Forelimb muscle (tissue), 1 donor: ENCODE data around the gene NRL. TPM values are rescaled to one million over a fixed set of nuclear protein-coding genes. Genes with fewer than 3 reads are reported as not detected.

Experiments used
- DNase-seq: peaks from one replicate; pipeline ENCODE4 v3.0.0-alpha.2; 2013; ENCODE audit warnings: low read depth
- polyA plus RNA-seq: library from polyadenylated mRNA; unstranded; fragments of 120-200 nt; gene quantifications from one replicate; pipeline ENCODE4 v1.2.1, GENCODE V29; 2013; ENCODE audit not compliant: insufficient read length

Gene NRL
- polyA plus RNA-seq, 1 donor, result 1.8 TPM

- no peak for DNase-seq
Measured at GRCh38 chr14:24066496-24067132, 48.1 kb downstream of the NRL start.

- no peak for DNase-seq
Measured at GRCh38 chr14:24065408-24065807, 49.3 kb downstream of the NRL start.

DNA sequence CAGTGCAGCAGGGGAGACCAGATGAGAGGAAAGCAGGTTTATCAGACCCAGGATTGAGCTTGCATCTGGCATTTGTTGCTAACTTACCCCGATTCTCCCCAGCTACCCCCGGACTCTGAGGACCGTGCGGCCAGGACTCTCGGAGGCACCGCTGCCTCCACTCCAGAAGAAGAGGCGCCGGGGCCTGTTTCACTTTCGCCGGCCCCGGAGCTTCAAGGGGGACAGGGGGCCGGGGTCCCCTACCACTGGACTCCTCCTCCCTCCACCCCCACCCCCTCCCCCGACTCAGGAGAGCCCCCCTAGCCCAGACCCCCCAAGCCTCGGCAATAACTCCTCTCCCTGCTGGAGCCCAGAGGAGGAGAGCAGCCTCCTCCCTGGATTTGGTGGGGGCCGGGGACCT lies 49.9 kb downstream of the NRL start:
- DNase-seq, result no peak

DNA sequence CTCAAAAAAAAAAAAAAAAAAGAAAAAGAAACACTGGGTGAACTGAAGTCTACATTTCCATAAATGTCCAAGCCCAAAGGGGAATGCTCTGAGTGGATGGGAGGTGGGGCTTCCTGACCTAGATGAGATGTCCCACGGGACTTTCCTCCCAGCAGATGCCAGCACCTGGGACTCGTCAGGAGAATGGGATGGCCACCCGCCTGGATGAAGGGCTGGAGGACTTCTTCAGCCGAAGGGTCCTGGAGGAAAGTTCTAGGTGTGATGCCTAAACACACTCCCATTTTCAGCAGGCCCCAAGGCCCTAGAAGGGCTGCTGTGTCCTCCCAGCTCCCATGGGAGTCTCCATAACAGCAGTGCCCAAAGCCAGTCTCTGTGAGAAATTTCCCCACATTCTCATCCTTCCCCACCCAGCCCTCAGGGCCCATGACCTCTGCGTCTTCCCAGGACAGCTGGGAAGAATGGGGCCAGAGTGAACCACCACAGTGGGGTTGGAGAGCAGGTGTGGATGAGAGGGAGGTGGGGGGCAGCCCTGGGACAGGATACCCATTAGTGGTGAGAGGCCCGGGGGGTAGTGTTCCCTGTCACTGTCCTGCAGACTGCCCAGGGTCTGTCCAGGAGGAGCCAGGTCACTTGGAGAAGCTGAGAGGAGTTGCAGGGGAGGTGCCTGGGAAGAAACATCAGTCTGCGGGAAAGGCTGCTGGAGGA lies 50.5 kb downstream of the NRL start:
- no peak for DNase-seq

DNA sequence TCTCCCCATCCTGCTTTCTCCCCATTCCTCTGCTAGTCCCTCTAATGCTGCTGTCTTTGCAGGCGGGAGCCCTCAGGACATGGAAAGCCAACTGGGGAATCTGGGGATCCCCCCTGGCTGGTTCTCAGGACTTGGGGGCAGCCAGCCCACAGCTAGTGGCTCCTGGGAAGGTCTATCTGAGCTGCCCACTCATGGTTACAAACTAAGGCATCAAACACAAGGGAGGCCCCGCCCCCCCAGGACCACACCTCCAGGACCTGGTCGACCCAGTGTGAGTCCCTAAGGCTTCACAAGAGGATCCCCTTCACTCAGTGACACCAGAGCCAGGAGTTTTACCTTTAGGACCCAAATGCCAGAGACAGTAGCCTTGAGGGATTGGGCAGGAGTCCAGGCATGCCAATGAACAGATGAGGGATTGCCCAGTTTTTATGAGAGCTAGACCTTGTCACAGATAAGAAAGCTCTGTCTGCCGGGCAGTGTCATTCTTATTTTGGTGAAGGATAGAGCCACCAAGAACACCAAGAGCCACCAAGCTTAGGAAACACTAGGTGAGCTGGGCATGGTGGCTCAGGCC lies 51.4 kb downstream of the NRL start:
- DNase-seq, result no peak

- DNase-seq, result no peak
Measured at GRCh38 chr14:24062216-24062980, 52.4 kb downstream of the NRL start.

DNA sequence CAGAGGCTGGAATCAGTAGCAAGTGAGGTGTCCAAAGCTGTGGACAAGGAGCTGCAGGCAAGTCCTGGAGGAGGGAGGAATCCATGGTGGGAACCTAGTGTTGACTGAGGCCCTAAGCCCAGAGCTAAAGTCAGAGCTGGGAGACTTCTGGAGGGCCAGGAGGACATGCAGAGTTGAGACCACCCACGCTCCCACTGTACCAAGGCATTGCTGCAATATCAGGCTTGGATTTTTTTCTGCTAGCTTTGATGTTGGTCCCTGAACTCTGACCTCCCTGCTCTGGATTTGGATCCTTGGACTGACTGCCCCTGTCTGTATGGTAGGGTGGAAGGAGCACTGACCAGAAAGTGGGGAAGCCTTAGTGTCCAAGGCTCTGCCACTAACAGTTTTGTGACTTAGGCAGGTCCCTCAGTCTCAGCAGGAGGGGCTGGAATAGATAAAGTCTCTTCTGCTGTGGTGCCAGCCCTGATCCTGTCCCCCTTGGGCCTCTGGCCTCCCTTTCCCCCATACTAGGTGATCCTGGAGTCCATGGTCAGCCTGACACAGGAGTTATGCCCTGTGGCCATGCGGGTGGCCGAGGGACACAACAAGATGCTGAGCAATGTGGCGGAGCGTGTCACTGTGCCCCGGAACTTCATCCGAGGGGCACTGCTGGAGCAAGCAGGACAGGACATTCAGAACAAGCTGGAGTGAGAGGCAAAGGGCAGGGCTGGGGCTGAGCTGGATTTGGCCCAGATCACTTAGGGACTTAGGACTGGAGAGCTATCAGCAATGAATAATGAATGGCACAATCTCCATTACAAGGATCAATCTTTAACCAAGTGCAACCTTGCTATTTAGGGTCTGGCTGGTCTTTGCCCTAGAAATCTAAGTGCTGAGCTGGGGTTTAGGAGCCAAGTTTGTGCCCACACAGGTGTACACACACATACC lies 53.5 kb downstream of the NRL start:
- no peak for DNase-seq

DNA sequence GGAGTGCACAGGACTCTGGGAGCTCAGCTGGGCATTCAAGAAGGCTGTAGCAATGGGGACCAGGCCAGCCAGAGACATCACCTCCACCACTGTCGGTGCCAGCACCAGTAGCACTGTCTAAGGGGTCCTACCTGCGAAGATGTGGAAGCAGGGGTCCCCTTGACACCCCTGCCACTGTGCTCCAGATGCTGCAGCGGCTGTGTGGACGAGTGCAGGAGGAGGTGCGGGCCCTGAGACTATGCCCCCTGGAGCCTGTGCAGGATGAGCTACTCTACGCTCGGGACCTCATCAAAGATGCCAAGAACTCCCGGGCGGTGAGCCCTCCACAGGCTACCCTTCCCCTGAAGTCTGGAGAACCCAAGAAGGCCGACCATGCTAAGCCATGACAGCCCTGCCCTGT lies 54.3 kb downstream of the NRL start:
- no peak for DNase-seq

DNA sequence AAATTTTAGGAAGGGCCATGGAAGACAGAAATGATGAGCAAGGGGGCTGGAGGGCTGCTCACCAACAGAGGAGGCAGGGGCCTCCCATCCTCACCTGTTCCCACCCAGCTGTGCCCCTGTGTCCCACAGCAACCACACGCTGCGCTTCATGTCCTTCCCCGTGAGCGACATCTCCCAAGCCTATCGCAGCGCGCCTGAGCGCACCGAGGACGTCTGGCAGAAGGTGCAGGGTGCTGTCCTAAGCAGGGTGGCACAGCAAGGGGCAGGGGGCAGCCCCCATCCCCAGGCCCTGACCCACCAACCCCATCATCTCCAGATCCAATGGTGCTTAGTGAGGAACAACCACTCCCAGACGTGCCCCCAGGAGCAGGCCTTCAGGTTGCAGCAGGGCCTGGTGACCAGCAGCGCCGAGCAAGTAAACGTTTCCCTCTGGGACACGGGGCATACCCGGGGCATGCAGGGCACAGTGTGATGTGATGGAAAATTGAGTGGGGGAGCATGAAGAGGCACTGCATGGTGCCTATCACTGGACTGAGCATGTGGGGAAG lies 54.8 kb downstream of the NRL start:
- DNase-seq, result no peak

DNA sequence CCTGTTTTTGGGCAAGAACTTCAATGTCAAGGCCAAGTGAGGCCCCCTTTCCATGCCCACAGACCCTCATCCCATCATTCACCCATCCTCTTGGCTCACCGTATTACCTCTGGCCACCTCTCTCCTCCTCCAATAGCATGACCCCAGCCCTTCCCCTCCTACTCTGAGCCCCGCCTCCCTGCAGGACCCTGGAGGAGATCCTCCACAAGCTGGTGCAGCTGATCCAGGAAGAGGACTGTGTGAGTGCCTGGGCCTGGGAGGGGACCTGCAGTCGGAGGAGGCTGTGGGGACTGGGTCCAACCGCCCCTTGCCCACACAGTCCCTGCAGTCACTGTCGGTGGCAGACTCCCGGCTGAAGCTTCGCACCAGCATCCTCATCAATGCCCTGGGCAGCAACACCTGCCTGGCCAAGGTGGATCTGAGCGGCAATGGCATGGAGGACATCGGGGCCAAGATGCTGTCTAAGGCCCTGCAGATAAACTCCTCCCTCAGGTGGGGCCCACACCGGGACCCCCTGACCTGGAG lies 55.7 kb downstream of the NRL start:
- DNase-seq, result no peak

DNA sequence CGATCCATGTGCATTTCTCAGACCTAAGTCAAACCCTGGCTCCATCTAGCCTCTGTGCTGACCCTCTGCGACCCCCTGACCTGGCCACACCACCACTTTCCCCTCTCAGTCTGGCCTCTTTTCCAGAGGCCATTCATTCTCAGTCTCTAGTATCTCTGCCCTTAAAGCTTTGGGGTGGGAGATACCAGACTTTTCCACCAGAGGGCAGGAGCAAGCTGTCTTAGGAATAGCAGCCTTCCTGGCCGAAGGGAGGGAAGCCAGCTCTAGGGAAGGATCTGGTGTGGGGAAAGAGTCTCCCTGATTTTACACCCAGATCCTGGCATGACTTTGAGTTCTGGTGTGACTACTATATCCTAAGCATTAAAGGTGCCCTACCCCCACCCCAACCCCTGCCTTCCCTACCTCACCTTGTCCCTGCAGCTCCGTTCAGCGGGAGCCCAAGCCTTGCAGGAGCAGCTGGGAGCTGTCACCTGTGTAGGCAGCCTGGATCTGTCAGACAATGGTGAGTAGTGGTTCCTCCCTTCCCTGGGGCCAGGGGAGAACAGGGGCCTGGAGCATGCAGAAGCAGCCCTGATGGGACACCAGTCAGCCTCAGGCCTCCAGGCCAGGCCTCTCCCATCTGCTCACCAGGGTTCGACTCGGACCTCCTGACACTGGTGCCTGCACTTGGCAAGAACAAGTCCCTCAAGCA lies 56.3 kb downstream of the NRL start:
- peak; percentile 58 for DNase-seq

- DNase-seq, result no peak
Measured at GRCh38 chr14:24057867-24058259, 56.9 kb downstream of the NRL start.

DNA sequence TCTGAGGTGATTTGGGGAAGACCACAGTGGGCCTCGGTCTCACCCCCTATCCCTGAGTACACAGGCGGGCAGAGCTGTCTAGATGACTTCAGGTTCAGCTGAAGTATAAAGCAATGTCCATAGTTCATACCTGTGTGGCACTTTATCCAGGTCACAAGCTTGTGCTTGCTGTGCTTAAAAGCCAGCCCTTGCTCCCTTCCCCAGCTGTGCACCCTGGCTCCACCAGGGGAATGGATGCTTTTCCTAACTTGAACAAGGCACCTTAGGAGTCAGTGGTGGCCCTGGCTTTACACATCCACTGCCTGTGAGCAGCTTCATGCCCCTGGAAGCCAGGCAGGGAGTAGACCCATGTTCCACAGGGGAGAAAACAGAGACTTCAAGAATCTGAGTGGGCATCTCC lies 57.5 kb downstream of the NRL start:
- no peak for DNase-seq

GRCh38 chr14:24056800-24057184 lies 58.0 kb downstream of the NRL start:
- no peak for DNase-seq

- DNase-seq, result no peak
Measured at GRCh38 chr14:24055971-24056799, 58.6 kb downstream of the NRL start.

DNA sequence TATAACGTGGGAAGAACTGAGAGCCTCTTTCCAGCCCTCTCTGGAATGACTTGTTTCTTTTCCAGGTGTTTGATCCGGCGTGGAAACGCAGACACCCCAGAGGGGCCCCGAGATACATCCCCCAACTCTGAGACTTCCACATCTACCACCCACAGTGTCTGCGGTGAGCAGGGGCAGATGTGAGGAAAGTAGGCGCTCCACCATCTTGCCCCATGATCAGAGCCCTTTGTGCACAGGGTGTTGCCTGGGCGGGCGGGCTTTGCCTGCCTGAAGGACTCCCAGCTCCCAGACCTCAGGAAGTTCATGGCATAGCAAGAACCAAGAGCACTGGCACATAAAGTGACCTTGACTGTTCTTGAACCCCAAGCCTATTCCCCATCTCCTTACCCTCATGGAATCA lies 60.1 kb downstream of the NRL start:
- no peak for DNase-seq

- no peak for DNase-seq
Measured at GRCh38 chr14:24054324-24054641, 60.5 kb downstream of the NRL start.

- no peak for DNase-seq
Measured at GRCh38 chr14:24053548-24054323, 61.0 kb downstream of the NRL start.
